Osteocyte (in vitro differentiated cells): Measurements from ENCODE around the gene NSMCE4A. TPM values are rescaled to one million over a fixed set of nuclear protein-coding genes. Genes with fewer than 3 reads are reported as not detected.
"Not testable (repeated sequence)": the region's sequence is repeated elsewhere in the genome, so short reads cannot be mapped to it uniquely, and the experiment has no call there.

Source experiments
- DNase-seq: peaks from one replicate; pipeline ENCODE4 v3.0.0; 2021; ENCODE audit warnings: mixed read lengths; ENCODE audit not compliant: unreplicated experiment; ENCODE audit errors: extremely low spot score
- H3K27ac Mint-ChIP-seq: one replicate; pipeline ENCODE4 v1.8.0; 2021; ENCODE audit warnings: mild to moderate bottlenecking, mixed read lengths; ENCODE audit not compliant: unreplicated experiment
- H3K27me3 Mint-ChIP-seq: one replicate; pipeline ENCODE4 v1.8.0; 2021; ENCODE audit warnings: mixed read lengths; ENCODE audit not compliant: unreplicated experiment
- H3K36me3 Mint-ChIP-seq: one replicate; pipeline ENCODE4 v1.8.0; 2021; ENCODE audit warnings: mixed read lengths; ENCODE audit not compliant: unreplicated experiment
- H3K4me1 Mint-ChIP-seq: one replicate; pipeline ENCODE4 v1.8.0; 2021; ENCODE audit warnings: mixed read lengths; ENCODE audit not compliant: unreplicated experiment
- H3K4me3 Mint-ChIP-seq: one replicate; pipeline ENCODE4 v1.8.0; 2021; ENCODE audit warnings: mild to moderate bottlenecking, moderate library complexity, mixed read lengths; ENCODE audit not compliant: unreplicated experiment
- H3K9me3 Mint-ChIP-seq: one replicate; pipeline ENCODE4 v1.8.0; 2021; ENCODE audit warnings: mixed read lengths; ENCODE audit not compliant: unreplicated experiment
- CTCF ChIP-seq: fragments of 200-600 bp; sonication (generic); IDR thresholded peaks from 2 replicates; pipeline ENCODE4 v1.5.0; 2021; ENCODE audit warnings: antibody characterized with exemption, mild to moderate bottlenecking, moderate library complexity
- total RNA-seq: library from RNA; stranded (reverse); gene quantifications from 2 replicates; pipeline ENCODE4 v1.2.1, GENCODE V29; 2021

NSMCE4A gene
- total RNA-seq, 1 donor from 2014 or later = 34.3 TPM

- TF ChIP-seq CTCF = no peak
- peaks cover 3% of the 10 kb centered on the region for H3K27me3 Mint-ChIP-seq
- peaks cover 17% of the 10 kb centered on the region for H3K9me3 Mint-ChIP-seq
- no peaks in the 10 kb centered on the region for H3K4me1 Mint-ChIP-seq
- no peak for DNase-seq
- no peak overlapping the region for H3K4me3 Mint-ChIP-seq
- no peaks in the 10 kb centered on the region for H3K36me3 Mint-ChIP-seq
- H3K27ac Mint-ChIP-seq = no peak overlapping the region
Observed at GRCh38 chr10:122001698-122002097, 26.7 kb upstream of the NSMCE4A start.

GRCh38 chr10:121999301-121999700 is 24.3 kb upstream of the NSMCE4A start:
- Mint-ChIP-seq H3K27me3 (peaks cover 6% of the 10 kb centered on the region), H3K36me3 (no peaks in the 10 kb centered on the region), H3K4me3 (no peak overlapping the region), H3K9me3 (peaks cover 17% of the 10 kb centered on the region), H3K27ac (no peak overlapping the region), H3K4me1 (no peaks in the 10 kb centered on the region)
- DNase-seq = no peak
- TF ChIP-seq CTCF = no peak

- TF ChIP-seq CTCF = no peak
- Mint-ChIP-seq H3K36me3 (no peaks in the 10 kb centered on the region), H3K27ac (no peak overlapping the region), H3K9me3 (peaks cover 17% of the 10 kb centered on the region), H3K4me1 (no peaks in the 10 kb centered on the region), H3K4me3 (no peak overlapping the region), H3K27me3 (peaks cover 6% of the 10 kb centered on the region)
- DNase-seq = no peak
Observed at GRCh38 chr10:121998462-121998861, 23.4 kb upstream of the NSMCE4A start.

- Mint-ChIP-seq H3K27ac (no peak overlapping the region), H3K9me3 (peaks cover 4% of the 10 kb centered on the region), H3K4me1 (peaks cover 6% of the 10 kb centered on the region), H3K36me3 (no peaks in the 10 kb centered on the region), H3K27me3 (peaks cover 8% of the 10 kb centered on the region), H3K4me3 (no peak overlapping the region)
- no peak for DNase-seq
- no peak for TF ChIP-seq CTCF
Observed at GRCh38 chr10:121994429-121994941, 19.5 kb upstream of the NSMCE4A start.

GRCh38 chr10:121991727-121992126 is 16.7 kb upstream of the NSMCE4A start:
- not testable (repeated sequence) for H3K4me1 Mint-ChIP-seq, H3K4me3 Mint-ChIP-seq, H3K27me3 Mint-ChIP-seq, H3K9me3 Mint-ChIP-seq, H3K27ac Mint-ChIP-seq, H3K36me3 Mint-ChIP-seq, DNase-seq
